Thymus (tissue), 11 donors: ENCODE data around the gene PCYOX1L. TPM values are rescaled to one million over a fixed set of nuclear protein-coding genes. Genes with fewer than 3 reads are reported as not detected.
A peak's percentile ranks its signal among the peaks of the same experiment; 100 is the strongest.

Experiments used
- DNase-seq, 9 donors: peaks; one replicate each; pipeline ENCODE4 v3.0.0-alpha.2; 2013; ENCODE audit warnings: low spot score in 9 of 9, low read depth in 6 of 9, missing footprints in 1 of 9
- H3K27ac ChIP-seq, 2 donors: one replicate each; pipeline ENCODE4 v1.5.1; 2013; ENCODE audit warnings: control low read depth in 1 of 2, low read depth in 1 of 2, low read length in 1 of 2, mild to moderate bottlenecking in 1 of 2, moderate library complexity in 1 of 2
- H3K27me3 ChIP-seq, 2 donors: one replicate each; pipeline ENCODE4 v1.5.1; 2013; ENCODE audit warnings: low read length in 1 of 2; ENCODE audit not compliant: control insufficient read depth in 2 of 2, insufficient read depth in 1 of 2
- H3K36me3 ChIP-seq, 2 donors: one replicate each; pipeline ENCODE4 v1.5.1; 2013; ENCODE audit warnings: low read length in 1 of 2, mild to moderate bottlenecking in 1 of 2, moderate library complexity in 1 of 2; ENCODE audit not compliant: control insufficient read depth in 2 of 2, insufficient read depth in 2 of 2
- H3K4me1 ChIP-seq, 2 donors: one replicate each; pipeline ENCODE4 v1.5.1; 2013; ENCODE audit warnings: low read length in 2 of 2; ENCODE audit not compliant: control insufficient read depth in 2 of 2, insufficient read depth in 2 of 2
- H3K4me3 ChIP-seq, 2 donors: one replicate each; pipeline ENCODE4 v1.5.1; 2013; ENCODE audit warnings: low read length in 2 of 2, control low read depth in 1 of 2, mild to moderate bottlenecking in 1 of 2
- H3K9me3 ChIP-seq, 2 donors: one replicate each; pipeline ENCODE4 v1.5.1; 2013; ENCODE audit warnings: low read length in 1 of 2, mild to moderate bottlenecking in 1 of 2; ENCODE audit not compliant: control insufficient read depth in 2 of 2, insufficient read depth in 1 of 2
- WGBS: extraction: QIAGEN DNeasy Blood & Tissue Kit; methylation state at CpG from one replicate; pipeline ENCODE4 v1.1.7; 2013; 5-methylcytosine and 5-hydroxymethylcytosine counted together
- polyA plus RNA-seq: library from polyadenylated mRNA; stranded (reverse); fragments of 200-250 nt; gene quantifications from one replicate; pipeline ENCODE4 v1.2.3, GENCODE V29; 2013
- total RNA-seq: library from RNA; stranded (reverse); fragments of 120-200 nt; gene quantifications from one replicate; pipeline ENCODE4 v1.2.4, GENCODE V29; 2013
- donor health status: healthy.

PCYOX1L gene
- total and polyA plus RNA-seq, 2 donors: 8.4 to 19.7 TPM

GRCh38 chr5:149370878-149371277, 13.0 kb downstream of the PCYOX1L start:
- H3K4me3 ChIP-seq: no peak overlapping the region
- H3K27ac ChIP-seq: no peak overlapping the region
- WGBS: 98% methylated on average over 2 of the region's 2 CpGs
- H3K4me1 ChIP-seq: peaks cover 0 to 6% of the 10 kb centered on the region in 2 donors
- H3K36me3 ChIP-seq: no peaks in the 10 kb centered on the region
- no peaks in the 10 kb centered on the region for H3K9me3 ChIP-seq
- no peaks in the 10 kb centered on the region for H3K27me3 ChIP-seq
- DNase-seq: no peak

- Histone ChIP-seq H3K27me3 (no peaks in the 10 kb centered on the region), H3K27ac (no peak overlapping the region), H3K9me3 (no peaks in the 10 kb centered on the region), H3K36me3 (no peaks in the 10 kb centered on the region), H3K4me3 (no peak overlapping the region), H3K4me1 (peaks cover 0 to 6% of the 10 kb centered on the region in 2 donors)
- peak in 5 of 9 donors; percentile 63 to 75 (median 70) for DNase-seq
- WGBS: 49% methylated on average over 12 of the region's 12 CpGs
These were observed 13.6 kb downstream of the PCYOX1L start for GRCh38 chr5:149371296-149371962.

- Histone ChIP-seq H3K27ac (no peak overlapping the region), H3K27me3 (no peaks in the 10 kb centered on the region), H3K4me1 (peaks cover 0 to 6% of the 10 kb centered on the region in 2 donors), H3K36me3 (no peaks in the 10 kb centered on the region), H3K9me3 (no peaks in the 10 kb centered on the region), H3K4me3 (no peak overlapping the region)
- no peak for DNase-seq
- 99% methylated on average over 4 of the region's 4 CpGs for WGBS
These were observed 14.4 kb downstream of the PCYOX1L start for GRCh38 chr5:149372076-149372795.

- Histone ChIP-seq H3K4me3 (no peak overlapping the region), H3K36me3 (no peaks in the 10 kb centered on the region), H3K27me3 (no peaks in the 10 kb centered on the region), H3K9me3 (no peaks in the 10 kb centered on the region), H3K4me1 (peaks cover 0 to 4% of the 10 kb centered on the region in 2 donors), H3K27ac (no peak overlapping the region)
- 98% methylated on average over 3 of the region's 3 CpGs for WGBS
- DNase-seq: no peak
These were observed 15.1 kb downstream of the PCYOX1L start for GRCh38 chr5:149372932-149373331.

GRCh38 chr5:149374303-149374702, 16.5 kb downstream of the PCYOX1L start:
- no peaks in the 10 kb centered on the region for H3K36me3 ChIP-seq
- H3K4me3 ChIP-seq: no peak overlapping the region
- DNase-seq: no peak
- no peaks in the 10 kb centered on the region for H3K9me3 ChIP-seq
- 98% methylated on average over 20 of the region's 20 CpGs for WGBS
- peaks cover 0 to 4% of the 10 kb centered on the region in 2 donors for H3K4me1 ChIP-seq
- no peak overlapping the region for H3K27ac ChIP-seq
- H3K27me3 ChIP-seq: no peaks in the 10 kb centered on the region

GRCh38 chr5:149374801-149375200, 17.0 kb downstream of the PCYOX1L start:
- DNase-seq: no peak
- 99% methylated on average over 3 of the region's 3 CpGs for WGBS

GRCh38 chr5:149375434-149375833, 17.6 kb downstream of the PCYOX1L start:
- H3K27me3 ChIP-seq: no peaks in the 10 kb centered on the region
- no peak overlapping the region for H3K27ac ChIP-seq
- no peaks in the 10 kb centered on the region for H3K36me3 ChIP-seq
- H3K9me3 ChIP-seq: no peaks in the 10 kb centered on the region
- no peak for DNase-seq
- H3K4me3 ChIP-seq: no peak overlapping the region
- H3K4me1 ChIP-seq: peaks cover 0 to 4% of the 10 kb centered on the region in 2 donors
- WGBS: over 99% methylated on average over 6 of the region's 6 CpGs

More at GRCh38 chr5:149374801-149375200, 17.0 kb downstream of the PCYOX1L start:
- Histone ChIP-seq H3K27me3 (no peaks in the 10 kb centered on the region), H3K27ac (no peak overlapping the region), H3K36me3 (no peaks in the 10 kb centered on the region), H3K9me3 (no peaks in the 10 kb centered on the region), H3K4me1 (peaks cover 0 to 4% of the 10 kb centered on the region in 2 donors), H3K4me3 (no peak overlapping the region)

GRCh38 chr5:149376104-149376503, 18.3 kb downstream of the PCYOX1L start:
- WGBS: 98% methylated on average over 12 of the region's 12 CpGs
- Histone ChIP-seq H3K4me1 (peaks cover 0 to 4% of the 10 kb centered on the region in 2 donors), H3K27ac (no peak overlapping the region), H3K36me3 (no peaks in the 10 kb centered on the region), H3K4me3 (no peak overlapping the region), H3K27me3 (no peaks in the 10 kb centered on the region), H3K9me3 (no peaks in the 10 kb centered on the region)
- no peak for DNase-seq

GRCh38 chr5:149376711-149377447, 19.0 kb downstream of the PCYOX1L start:
- H3K9me3 ChIP-seq: no peaks in the 10 kb centered on the region
- no peaks in the 10 kb centered on the region for H3K27me3 ChIP-seq
- H3K4me1 ChIP-seq: no peaks in the 10 kb centered on the region
- no peak overlapping the region for H3K4me3 ChIP-seq
- H3K27ac ChIP-seq: no peak overlapping the region
- WGBS: 94% methylated on average over 7 of the region's 7 CpGs
- DNase-seq: no peak
- H3K36me3 ChIP-seq: no peaks in the 10 kb centered on the region
